NCI-H226 (cell line): ENCODE measurements around the gene CEACAM3.
A peak's percentile ranks its signal among the peaks of the same experiment; 100 is the strongest.

Source experiments
- DNase-seq: peaks from one replicate; pipeline ENCODE4 v3.0.0-alpha.2; 2015

Gene CEACAM3

DNA sequence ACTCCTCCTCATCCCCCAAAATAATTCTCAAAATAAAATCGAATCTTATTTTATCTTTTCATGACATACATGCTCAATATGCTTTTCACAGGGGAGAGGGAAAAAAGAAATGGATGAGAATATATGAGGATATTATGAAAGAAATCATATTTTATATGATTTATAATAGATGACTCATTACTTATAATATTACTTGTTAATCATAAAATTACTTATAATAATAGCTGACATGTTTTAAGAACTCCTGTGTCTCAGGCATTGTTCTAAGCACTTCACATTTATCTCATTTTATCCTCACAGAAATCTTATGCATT is 3.0 kb upstream of the CEACAM3 start:
- no peak for DNase-seq

DNA sequence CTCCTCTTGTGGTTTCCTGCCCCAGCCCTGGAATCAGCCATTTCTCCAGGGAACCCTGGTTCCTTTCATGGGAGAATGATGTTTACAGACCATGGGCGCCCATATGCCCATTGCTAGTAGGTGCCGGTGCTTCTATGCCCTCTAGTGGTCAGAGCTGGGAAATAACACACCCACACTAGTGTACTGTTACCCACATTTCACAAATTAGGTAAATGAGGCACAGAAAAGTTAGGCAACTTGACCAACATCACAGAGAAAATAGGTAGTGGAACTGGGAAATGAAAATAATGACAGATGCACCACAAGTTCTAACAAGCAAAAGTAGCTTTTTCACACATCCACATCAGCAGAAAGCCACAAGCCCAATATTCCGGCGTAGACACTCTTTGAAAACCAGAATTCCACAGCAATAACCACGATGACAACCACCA is 1.3 kb upstream of the CEACAM3 start:
- DNase-seq: peak; percentile 12

DNA sequence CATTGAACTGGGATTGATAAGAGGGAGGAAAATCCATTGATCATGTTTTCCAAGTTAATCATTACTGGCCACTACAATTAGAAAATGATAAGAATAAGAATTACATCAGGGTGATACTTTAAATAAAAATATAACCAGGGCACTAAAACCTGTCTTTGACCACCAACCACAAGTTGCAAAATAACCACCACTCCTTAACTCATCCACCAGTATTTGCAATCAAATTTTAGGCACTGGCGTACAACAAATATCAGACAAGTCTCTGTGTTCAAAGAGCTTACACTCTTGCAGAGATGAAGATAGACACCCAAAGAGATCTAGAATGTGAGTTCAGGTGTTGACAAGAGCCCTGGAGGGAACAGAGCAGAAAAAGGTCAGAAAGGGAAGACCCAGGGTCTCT is 514 bp downstream of the CEACAM3 start:
- DNase-seq: no peak

DNA sequence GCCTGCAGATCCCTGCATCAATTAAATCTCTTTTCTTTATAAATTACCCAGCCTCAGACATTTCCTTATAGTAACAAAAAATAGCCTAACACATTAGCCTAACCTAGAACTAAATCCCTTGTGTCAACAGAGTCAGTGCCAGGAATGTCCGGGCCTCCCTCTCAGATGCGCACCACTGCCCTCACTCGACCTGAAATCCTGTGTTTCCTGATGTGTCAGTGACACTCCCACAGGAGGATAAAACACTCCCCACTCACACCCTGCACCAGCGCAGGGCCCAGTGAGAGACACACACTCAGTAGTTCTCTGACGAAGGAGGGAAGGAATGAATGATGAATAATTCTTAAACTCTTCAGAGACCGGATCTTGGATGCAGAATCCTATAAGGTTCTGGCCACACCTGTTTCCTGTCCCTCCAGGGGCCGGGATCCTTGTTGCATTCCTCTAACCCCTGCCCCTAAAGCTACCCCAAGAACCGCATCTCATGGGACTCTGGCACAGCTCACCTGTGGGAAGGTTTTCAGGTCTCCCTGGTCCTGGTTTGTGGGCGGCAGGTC is 3.1 kb downstream of the CEACAM3 start:
- DNase-seq: peak; percentile 52

DNA sequence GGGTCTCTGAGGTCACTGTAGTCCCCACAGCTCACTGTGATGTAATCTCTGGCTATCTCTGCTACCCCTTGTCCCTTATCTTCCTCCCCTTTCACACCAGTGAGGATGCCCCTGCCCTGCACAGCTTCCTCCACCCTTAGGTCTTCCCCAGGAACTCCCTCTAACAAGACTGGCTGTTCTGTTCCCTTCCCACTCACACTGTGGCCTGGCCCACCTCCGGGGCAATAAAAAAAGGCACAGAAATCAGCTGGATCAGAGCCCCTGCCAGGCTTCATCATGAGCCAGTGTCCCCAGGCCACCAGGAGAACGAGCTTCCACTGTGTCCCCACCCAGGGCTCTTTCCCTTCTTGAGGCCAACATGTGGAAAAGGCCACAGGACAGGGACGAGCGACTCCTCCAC is 4.6 kb downstream of the CEACAM3 start:
- no peak for DNase-seq

DNA sequence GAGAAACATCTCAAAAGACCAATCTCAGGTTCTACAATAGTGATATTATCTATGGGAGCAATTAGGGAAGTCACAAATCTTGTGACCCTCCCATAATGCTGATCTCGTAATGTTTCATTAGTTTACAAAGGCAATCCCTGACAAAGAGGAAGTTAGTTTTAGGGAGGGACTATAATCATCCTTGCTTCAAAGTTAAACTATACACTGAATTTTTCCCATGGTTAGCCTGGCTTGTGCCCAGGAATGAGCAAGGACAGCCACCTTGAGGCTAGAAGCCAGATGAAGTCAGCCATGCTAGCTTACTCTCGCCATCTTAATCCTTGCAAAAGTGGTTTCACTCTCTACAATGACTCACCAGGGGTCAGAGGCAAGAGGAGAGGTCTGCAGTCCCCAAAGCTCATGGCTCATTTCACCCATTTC is 5.4 kb downstream of the CEACAM3 start:
- DNase-seq: no peak

DNA sequence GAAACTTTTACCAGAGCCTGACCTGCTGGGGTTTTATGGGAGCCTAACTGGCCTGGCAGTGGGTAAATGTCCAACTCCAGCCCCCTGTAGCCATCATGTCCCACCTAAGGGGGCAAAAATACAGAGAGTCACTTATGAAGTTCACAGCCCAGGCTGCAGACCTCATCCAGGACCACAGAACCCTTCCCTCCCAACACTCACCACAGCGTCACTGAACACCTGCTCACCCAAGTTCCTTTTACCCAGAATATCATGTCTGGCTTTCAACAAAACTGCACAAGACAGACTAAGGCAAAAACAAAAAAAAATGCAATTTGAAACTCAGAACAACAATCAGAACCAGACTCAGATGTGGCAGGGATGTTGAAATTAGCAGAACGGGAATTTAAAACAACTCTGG is 6.4 kb downstream of the CEACAM3 start:
- no peak for DNase-seq

DNA sequence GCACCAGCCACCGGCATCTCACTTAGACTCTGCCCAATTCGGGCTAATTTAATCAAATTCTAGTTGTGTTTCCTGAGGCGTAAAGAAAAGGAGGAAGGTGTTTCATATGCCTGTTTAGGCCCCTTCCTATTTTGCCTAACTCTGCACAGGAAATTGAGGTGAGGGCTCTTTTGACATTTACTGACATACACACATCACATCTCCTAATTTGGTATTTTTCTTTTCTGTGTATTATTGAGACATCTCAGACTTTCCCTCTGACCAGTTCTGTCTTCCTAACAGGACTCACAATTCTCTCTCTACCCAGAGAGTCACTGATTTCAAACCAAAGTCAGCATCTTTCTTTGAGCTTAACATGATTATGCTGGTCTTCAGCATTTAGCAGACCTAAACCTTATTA is 7.9 kb downstream of the CEACAM3 start:
- DNase-seq: no peak

DNA sequence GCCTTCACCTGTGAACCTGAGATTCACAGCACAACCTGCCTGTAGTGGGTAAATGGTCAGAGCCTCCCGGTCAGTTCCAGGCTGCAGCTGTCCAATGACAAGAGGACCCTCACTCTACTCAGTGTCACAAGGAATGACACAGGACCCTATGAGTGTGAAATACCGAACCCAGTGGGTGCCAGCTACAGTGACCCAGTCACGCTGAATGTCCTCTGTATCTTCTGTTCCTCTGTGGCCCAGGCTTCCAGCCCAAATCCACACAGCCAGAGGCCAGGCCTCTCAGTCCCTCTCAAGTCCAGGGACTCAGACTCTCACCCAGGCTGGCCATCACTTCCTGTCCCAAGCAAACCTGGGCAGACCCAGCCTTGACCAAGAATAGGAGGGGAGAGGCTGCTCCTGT is 10.8 kb downstream of the CEACAM3 start:
- no peak for DNase-seq

DNA sequence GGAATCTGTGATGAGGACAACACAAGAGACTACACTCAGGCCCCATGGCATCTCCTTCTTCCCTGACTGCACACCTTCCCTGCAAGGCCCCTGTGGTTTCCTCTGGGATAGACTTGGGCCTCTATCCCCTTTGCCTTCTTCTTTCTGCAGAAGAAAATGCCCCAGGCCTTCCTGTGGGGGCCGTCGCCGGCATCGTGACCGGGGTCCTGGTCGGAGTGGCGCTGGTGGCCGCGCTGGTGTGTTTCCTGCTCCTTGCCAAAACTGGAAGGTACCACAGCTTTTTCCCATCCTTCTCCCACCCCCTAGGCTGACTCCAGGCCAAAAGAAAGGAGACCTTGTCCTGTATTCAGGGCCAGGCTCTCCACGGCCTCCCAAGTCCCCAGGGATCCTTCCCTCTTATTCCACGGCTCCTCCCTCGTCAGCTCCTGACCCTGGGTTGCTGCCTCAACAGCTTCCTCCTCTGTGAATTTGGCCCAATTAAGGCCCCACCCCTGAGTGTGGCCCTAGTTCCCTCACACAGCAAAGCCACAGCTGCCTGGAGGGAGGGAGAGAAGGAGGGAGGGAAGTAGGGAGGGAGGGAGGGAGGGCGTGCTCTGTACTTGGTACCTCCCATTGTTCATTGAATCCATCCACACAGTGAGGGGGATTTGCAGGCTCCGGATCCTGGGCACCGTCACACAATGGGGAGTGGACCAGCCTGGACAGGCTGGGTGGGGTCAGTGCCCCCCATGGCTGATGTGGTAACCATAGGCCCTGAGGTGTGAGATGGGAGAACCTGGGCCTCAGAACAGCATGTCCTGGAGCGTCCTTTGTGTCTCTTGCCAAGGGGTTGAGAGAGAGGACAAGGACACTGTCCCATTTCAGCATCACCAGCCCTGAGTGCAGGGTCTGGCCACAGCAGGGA is 12.5 kb downstream of the CEACAM3 start:
- no peak for DNase-seq

DNA sequence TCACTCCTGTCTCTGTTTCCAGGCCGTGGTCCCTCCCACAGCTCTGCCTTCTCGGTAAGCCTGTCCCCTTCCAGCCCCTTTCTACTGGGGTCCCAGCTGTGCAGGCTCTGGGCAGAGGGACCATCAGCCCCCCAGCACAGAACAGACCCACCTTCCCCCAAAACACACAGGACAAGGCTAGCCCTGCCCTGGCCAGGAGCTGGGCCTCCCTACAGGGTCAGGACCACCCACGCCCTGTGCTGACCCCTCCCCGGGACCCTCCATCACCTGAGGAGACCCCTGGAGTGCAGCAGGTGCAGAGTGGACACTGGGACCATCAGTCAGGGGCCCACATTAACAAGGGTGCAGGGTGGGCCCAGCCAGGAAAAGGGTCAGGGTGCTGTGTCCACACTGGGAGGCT is 13.9 kb downstream of the CEACAM3 start:
- no peak for DNase-seq

DNA sequence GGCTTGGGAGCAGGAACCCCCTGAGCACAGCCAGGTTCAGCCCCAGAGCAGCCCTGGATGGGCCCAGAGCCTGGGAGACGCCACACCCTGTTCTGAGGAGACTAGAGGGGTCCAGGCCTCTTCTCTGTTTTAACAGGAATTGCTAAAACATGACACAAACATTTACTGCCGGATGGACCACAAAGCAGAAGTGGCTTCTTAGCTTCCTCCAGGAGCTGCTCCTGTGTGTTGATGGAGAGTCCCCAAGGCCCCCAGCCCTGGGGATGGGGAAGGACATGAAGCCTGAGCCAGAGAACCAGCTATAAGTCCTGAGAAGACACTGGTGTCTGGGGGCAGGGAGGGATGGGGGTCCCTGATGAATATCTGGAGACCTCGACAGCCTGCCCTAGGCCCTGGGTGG is 14.6 kb downstream of the CEACAM3 start:
- DNase-seq: no peak

DNA sequence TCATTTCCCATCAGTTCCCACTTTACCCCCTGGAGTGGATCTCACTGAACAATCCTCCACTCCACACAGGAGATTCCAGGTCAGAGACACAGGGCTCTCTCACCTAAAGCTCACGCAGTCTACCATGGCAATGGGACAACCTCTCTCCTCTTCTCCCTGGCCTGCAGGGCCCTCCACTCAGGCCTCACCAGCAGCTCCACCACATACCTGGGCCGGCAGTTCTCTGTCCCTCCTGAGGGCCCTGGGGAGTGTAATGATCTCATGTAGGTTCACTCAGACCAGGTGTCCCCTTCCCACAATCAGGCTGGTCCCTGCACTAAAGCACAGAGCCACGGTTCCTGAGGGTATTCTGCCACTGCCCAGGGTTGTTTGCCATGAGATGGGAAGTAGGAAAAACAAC is 15.6 kb downstream of the CEACAM3 start:
- DNase-seq: no peak

DNA sequence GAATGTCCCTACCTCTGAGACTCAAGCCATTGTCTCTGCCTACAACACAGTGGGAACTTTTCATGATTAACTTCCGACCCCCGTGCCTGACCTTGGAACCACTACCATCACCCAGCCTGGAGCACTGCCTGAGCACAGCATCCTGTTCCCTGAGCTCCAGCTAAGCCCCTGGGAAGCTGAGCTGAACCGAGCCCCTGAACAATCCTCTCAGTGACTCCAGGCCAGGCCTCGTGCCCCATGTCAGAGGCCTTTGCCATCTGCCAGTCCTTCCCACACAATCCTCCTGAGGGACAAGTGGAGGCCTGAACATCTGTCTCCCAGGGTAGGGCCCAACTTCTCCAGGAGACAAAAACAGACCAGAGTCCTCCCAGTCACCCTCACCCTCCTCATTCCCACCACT is 17.5 kb downstream of the CEACAM3 start:
- no peak for DNase-seq

DNA sequence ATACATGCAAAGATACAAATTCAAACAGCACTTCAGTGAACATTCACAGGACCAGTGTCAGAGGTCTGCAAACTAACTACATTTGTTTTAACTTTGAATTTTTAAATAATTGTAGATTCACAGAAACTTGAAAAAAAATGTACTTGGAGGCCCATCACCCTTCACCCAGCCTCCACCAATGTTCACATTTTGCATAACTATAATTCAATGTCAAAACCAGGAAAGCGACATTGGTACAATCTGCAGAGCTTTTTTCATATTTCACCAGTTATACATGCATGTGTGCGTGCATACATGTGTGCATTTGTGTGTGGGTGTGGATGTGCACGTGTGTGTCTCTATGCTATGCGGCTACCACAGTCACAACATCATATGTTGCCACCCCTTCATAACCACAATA is 18.9 kb downstream of the CEACAM3 start:
- DNase-seq: no peak

DNA sequence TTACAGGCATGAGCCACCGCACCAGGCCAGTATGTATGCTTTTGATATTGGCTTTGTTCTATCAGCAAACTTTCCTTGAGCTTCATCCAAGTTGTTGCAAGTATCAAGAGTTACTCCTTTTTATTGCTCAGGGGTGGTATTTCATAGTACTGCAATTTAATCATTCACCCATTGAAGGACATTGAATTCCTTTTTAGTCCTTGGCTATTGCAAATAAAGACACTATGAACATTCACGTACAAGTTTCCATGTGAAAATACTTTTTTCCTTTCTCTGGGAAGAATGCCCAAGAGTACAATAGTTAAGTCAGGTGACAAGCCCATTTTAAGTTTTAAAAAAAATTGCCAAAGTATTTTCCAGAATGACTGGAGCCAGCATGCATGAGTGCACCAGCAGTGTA is 20.4 kb downstream of the CEACAM3 start:
- no peak for DNase-seq

DNA sequence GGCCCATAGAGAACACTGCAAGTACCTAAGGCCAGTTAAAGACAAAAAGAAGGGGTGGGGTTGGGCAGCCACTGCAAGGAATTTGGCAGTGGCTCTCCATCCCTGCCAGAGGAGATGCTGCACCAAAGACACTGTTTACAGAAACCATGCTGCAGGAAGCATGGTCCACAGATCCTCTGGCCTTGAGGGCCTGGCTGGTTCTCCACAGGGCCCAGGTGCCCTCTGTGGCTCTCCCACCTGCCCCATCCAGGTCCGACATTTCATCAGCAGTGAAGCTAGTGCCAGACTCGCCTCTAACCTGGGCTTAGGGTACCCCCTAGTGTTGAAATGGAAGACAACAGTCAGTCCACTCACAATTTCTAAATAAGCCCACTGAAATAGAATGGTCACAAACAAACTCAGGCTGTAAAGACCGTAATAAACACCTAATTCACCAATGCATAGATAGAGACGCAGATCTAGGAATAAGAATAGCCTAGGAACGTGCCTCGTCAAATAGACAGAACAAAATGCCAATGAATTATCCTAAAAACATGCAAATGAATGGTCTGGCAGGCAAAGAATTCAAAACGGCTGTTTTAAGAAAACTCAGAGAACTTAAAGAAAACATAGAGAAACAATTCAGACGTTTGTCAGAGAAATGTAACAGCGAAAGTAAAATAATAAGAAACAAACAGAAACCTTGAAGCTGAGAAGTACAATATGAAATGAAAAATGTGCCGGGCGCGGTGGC is 24.8 kb downstream of the CEACAM3 start:
- no peak for DNase-seq

DNA sequence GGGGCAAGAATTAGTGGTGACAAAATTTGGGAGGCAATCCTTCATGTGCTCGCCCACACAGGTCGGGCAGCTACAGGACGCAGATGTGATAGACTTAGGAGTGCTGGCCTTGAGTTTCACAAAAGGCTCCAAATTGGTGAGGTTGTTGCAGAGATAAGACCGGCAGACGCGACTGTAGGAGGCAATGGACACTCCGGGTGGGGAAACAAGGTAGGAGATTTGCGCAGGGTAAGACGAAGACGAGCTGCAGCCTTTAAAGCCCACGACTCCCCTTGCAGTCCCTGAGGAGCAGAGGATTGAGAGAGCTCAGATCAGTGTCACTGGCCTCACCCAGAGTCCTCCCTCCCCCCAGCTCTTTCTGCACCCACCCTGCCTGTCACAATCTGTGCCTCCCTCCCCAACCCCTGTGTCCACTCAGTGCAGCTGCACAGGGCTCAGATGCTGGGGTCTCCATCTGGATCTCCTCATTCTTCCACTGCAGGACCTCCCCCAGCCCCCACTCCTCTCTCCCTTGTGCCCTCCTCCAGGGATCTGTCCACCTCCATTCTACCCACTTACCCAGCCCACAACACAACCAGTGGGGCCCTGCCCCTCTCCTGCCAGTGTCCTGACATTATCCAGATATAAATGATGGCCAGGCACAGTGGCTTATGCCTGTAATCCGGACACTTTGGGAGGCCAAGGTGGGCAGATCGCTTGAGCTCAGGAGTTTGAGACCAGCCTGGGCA is 41.8 kb downstream of the CEACAM3 start:
- no peak for DNase-seq

DNA sequence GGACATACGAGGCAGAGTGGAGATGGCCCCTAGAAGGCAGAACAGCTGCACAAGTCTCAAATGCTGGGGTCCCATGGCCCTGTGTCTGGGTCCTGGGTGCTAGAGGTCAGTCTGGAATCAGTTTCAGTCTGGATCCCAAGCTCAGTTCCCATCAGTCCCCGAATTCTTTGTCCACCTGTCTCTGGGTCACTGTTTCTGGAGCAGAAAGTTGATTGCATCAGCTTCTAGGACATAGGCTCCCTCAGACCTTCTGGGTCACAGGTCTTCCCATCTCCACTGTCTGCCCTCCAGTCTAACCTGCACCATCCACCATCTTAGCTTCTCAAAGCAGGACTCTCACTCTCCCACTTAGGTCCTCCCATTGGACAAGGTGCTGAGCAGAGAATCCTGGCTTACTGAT is 42.8 kb downstream of the CEACAM3 start:
- no peak for DNase-seq

DNA sequence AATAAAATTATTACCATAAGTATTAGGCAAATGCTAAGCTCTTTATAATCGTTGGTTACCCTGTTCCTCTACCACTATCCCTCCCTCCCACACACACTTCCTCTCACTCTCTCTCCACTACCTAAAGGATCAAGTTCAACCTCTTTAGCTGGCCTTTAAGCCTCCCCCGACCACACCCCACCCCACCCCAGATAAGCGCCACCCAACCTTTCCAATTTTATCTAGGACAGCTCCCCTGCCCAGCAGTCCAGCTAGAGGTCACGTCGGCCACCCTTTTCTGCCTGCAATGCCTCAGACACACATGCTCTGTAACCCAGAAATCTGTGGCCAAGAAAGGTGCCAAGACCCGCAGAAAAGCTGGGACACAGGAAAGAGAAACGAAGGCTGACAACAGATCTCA is 47.0 kb downstream of the CEACAM3 start:
- DNase-seq: no peak

DNA sequence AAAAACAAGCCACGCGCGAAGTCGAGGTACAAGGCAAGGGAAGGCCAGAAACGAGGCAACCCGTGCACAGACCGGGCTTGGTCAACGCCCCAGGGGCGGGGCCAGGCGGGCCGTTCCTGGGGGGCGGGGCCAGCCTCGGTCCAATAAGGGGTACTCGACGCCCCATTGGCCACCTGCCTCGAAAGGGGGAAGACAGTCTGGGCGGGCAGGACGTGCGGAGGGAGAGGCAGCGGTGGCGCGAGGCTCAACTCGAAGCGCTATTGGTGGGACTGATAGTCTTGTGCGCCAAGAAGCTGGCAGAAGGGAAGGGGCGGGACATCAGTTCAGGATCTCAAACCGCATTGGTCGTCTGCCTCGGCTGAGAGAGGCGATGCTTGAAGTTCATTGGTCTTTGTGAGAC is 48.2 kb downstream of the CEACAM3 start, which contains the start of gene LYPD4:
Gene LYPD4, minus strand, starts transcription at position 83 of the 400 bp plus-strand sequence. CDS start 5,398 bp downstream, outside the sequence.
- DNase-seq: no peak

DNA sequence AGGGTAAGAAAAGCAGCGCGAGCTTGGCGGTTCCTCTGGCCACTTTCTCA is 48.4 kb downstream of the CEACAM3 start, which contains the start of gene DMRTC2:
Gene DMRTC2, plus strand, starts transcription at position 42 of the 50 bp plus-strand sequence. CDS start 2,387 bp downstream, outside the sequence.
- no peak for DNase-seq

DNA sequence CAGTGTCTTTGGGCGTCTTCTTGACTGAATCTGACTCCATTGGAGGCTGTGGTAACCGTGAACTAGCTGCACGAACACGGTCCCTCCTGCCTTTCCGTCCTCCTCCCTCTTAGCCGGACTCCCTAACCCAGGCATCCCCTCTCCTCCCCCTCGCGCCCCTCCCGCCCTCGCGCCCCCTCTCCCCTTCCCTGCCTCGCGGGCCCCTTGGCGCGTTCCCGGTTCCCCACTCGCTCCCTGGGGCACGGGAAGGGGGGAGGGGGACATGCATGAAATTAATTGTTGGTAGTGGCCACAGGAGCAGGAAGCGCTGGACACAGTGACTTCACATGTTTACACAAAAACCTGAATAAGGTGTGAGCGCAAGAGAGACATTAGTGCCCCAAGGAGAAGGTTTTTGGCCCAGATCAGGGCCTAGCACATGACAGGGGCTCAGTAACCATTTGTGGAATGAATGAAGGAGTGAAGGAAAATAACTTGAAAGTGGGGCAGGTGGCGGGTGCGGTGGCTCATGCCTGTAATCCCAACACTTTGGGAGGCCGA is 48.7 kb downstream of the CEACAM3 start:
- no peak for DNase-seq
